Ishikawa (cell line): ENCODE results near the gene INKA2.
A peak's percentile ranks its signal among the peaks of the same experiment; 100 is the strongest.

ENCODE experiments used
- CEBPB ChIP-seq: IDR thresholded peaks from 2 replicates; pipeline ENCODE4 v1.6.1; 2012
- CREB1 ChIP-seq: IDR thresholded peaks from 2 replicates; pipeline ENCODE4 v1.6.1; 2012; ENCODE audit warnings: low read depth
- EGR1 ChIP-seq: IDR thresholded peaks from 2 replicates; pipeline ENCODE4 v1.6.1; 2012
- EP300 ChIP-seq: IDR thresholded peaks from 2 replicates; pipeline ENCODE4 v1.6.1; 2012; ENCODE audit warnings: borderline replicate concordance
- FOXM1 ChIP-seq: IDR thresholded peaks from 2 replicates; pipeline ENCODE4 v1.6.1; 2012; ENCODE audit warnings: low read depth, borderline replicate concordance
- MAX ChIP-seq: IDR thresholded peaks from 2 replicates; pipeline ENCODE4 v1.6.1; 2012
- NFIC ChIP-seq: IDR thresholded peaks from 2 replicates; pipeline ENCODE4 v1.6.1; 2012
- RAD21 ChIP-seq: IDR thresholded peaks from 2 replicates; pipeline ENCODE4 v1.6.1; 2012; ENCODE audit warnings: low read depth
- REST ChIP-seq: IDR thresholded peaks from 2 replicates; pipeline ENCODE4 v1.6.1; 2012; ENCODE audit warnings: low read depth, mild to moderate bottlenecking
- TAF1 ChIP-seq: IDR thresholded peaks from 2 replicates; pipeline ENCODE4 v1.6.1; 2012; ENCODE audit warnings: low read depth, mild to moderate bottlenecking
- TCF12 ChIP-seq: IDR thresholded peaks from 2 replicates; pipeline ENCODE4 v1.6.1; 2012; ENCODE audit warnings: low read depth
- TEAD4 ChIP-seq: IDR thresholded peaks from 2 replicates; pipeline ENCODE4 v1.6.1; 2012
- USF1 ChIP-seq: IDR thresholded peaks from 2 replicates; pipeline ENCODE4 v1.6.1; 2012
- YY1 ChIP-seq: IDR thresholded peaks from 2 replicates; pipeline ENCODE4 v1.6.1; 2012; ENCODE audit warnings: low read depth
- ZBTB7A ChIP-seq: IDR thresholded peaks from 2 replicates; pipeline ENCODE4 v1.6.1; 2012; ENCODE audit warnings: low read depth

Gene INKA2

GRCh38 chr1:111739925-111740765 is 950 bp upstream of the INKA2 start:
- TF ChIP-seq YY1 (no peak), MAX (no peak), FOXM1 (no peak), NFIC (no peak), ZBTB7A (no peak), EP300 (no peak), REST (no peak), TCF12 (no peak), TEAD4 (no peak)

GRCh38 chr1:111738436-111739193 is 580 bp downstream of the INKA2 start:
- TF ChIP-seq RAD21 (no peak), CREB1 (no peak), YY1 (no peak), TAF1 (no peak; the same call in 1 of the 2 replicates), TEAD4 (no peak), EP300 (0 out of 2 replicates have a peak, but pooled peaks have one; percentile 22), TCF12 (peak; percentile 63; the same call in 1 of the 2 replicates), ZBTB7A (no peak), EGR1 (peak; percentile 40; the same call in 1 of the 2 replicates), NFIC (peak; percentile 24; the same call in 1 of the 2 replicates), MAX (peak; percentile 52; the same call in 1 of the 2 replicates), CEBPB (no peak)

- TF ChIP-seq EP300 (no peak), ZBTB7A (peak; percentile 62; the same call in 1 of the 2 replicates)
Observed at GRCh38 chr1:111738133-111738435, 1.1 kb downstream of the INKA2 start.

GRCh38 chr1:111737216-111738132 is 1.7 kb downstream of the INKA2 start:
- no peak for TF ChIP-seq RAD21
- no peak for TF ChIP-seq FOXM1
- TF ChIP-seq EGR1 = no peak
- TF ChIP-seq CREB1 = no peak
- TF ChIP-seq TCF12 = no peak
- TF ChIP-seq ZBTB7A = no peak
- no peak for TF ChIP-seq TAF1
- no peak for TF ChIP-seq CEBPB
- no peak for TF ChIP-seq TEAD4
- TF ChIP-seq YY1 = no peak
- TF ChIP-seq USF1 = no peak
- no peak for TF ChIP-seq EP300
- TF ChIP-seq REST = no peak
- TF ChIP-seq NFIC = no peak
- TF ChIP-seq MAX = no peak

GRCh38 chr1:111736548-111737215 is 2.5 kb downstream of the INKA2 start:
- TF ChIP-seq USF1 (no peak), NFIC (no peak), CEBPB (no peak), EP300 (no peak), EGR1 (no peak), FOXM1 (no peak)
